GM06990 (cell line): Measurements from ENCODE around the gene UBASH3A.

ENCODE experiments used
- DNase-seq: peaks from one replicate; pipeline ENCODE4 v3.0.0-alpha.2; 2011; ENCODE audit not compliant: insufficient read length; ENCODE audit errors: extremely low read depth
- H3K27me3 ChIP-seq: replicated peaks from 2 replicates; pipeline ENCODE4 v1.6.0; 2011; ENCODE audit warnings: low read length; ENCODE audit not compliant: control insufficient read depth, insufficient read depth
- H3K36me3 ChIP-seq: 2 replicates; pipeline ENCODE4 v1.5.1; 2011; ENCODE audit warnings: low read length; ENCODE audit not compliant: control insufficient read depth, insufficient read depth
- H3K4me3 ChIP-seq: replicated peaks from 2 replicates; pipeline ENCODE4 v1.5.1; 2011; ENCODE audit warnings: low read depth, mild to moderate bottlenecking, control low read depth, low read length
- CTCF ChIP-seq: IDR thresholded peaks from 2 replicates; pipeline ENCODE4 v1.5.1; 2011; ENCODE audit warnings: low read length, control low read depth, mild to moderate bottlenecking, inconsistent platforms; ENCODE audit not compliant: insufficient read depth, poor library complexity, severe bottlenecking

Gene UBASH3A

GRCh38 chr21:42373196-42373907 is 30.4 kb upstream of the UBASH3A start:
- no peak for TF ChIP-seq CTCF
- Histone ChIP-seq H3K4me3 (no peak overlapping the region), H3K36me3 (no peaks in the 10 kb centered on the region), H3K27me3 (no peaks in the 10 kb centered on the region)
- DNase-seq, result no peak

DNA sequence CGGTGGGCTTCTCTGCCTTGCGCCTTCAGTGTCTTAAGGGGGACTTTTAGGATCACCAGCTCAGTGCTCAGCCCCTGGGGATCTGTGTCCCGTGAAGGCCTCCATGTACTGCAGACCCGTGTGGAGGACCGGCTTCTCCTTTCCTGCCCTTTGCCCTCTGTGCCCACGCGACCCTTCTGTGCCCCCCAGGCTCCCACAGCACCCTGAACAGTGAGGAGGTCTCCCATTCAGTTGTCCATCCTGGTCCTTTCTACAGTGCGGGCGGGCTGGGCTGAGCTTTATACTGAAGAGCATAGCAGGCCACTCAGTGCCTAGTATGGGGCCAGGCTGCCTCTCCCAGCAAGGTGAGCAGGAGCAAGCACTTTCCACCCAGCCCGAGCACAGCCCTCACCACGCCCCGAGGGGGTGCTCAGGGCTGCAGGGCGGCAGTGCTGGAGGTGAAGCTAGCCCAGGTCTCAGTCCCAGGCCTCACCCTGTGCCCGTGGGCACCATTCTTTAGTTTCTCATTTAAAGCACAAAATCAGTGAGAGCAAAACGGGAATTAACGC is 29.7 kb upstream of the UBASH3A start:
- H3K36me3 ChIP-seq, result no peaks in the 10 kb centered on the region
- H3K4me3 ChIP-seq, result no peak overlapping the region
- no peak for TF ChIP-seq CTCF
- no peaks in the 10 kb centered on the region for H3K27me3 ChIP-seq
- no peak for DNase-seq

DNA sequence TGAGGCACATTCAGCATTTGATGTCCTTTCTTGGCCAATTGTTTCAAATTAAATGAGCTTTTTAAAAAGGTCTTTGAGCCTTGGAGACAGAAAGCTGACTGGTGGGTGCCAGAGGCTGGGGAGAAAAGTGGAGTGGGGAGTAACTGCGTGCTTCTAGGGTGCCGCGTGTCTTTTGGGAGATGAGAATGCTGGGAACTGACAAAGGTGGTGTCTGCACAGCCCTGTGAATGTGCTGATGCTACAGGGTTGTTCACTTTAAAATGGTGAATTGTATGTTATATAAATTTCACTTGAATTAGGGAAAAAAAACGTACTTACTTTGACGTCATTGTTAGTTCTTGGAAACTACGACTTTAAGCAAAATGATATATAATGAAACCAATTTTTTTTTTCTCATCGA is 29.2 kb upstream of the UBASH3A start:
- Histone ChIP-seq H3K27me3 (no peaks in the 10 kb centered on the region), H3K4me3 (no peak overlapping the region), H3K36me3 (no peaks in the 10 kb centered on the region)
- DNase-seq, result no peak
- TF ChIP-seq CTCF, result no peak

DNA sequence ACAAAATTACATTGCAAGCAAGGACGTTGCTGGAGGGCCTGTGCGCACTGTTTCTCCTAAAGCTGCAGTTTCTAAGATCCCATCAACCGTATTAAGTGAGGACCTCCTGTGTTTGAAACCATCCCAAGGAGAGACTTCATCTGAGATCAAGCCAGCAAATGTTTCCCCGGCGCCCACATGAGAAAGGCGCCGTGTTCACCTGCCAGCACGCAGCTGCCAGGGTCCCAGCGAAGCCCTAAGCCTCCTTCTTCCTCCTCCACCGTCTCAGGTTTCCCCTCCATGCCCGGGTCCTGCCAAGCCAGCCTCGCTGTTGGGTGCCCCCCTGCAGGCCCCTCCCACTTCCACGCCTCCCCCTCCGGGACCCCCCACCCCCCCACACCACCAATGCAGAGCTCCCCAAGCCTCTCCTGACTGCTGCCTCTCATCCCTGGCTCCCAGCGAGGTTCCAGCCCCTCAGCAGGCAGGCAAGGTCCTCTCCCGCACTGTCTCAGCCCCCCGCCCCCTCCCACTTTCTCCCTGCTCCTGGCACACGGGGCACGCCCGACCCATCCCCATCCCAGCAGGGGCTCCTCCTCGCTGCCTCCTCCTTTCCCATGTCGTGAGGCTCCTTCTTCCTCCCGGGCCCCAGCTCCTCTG is 28.7 kb upstream of the UBASH3A start:
- Histone ChIP-seq H3K4me3 (no peak overlapping the region), H3K27me3 (no peaks in the 10 kb centered on the region), H3K36me3 (no peaks in the 10 kb centered on the region)
- no peak for TF ChIP-seq CTCF
- no peak for DNase-seq

GRCh38 chr21:42375506-42375905 is 28.2 kb upstream of the UBASH3A start:
- Histone ChIP-seq H3K4me3 (no peak overlapping the region), H3K36me3 (no peaks in the 10 kb centered on the region), H3K27me3 (no peaks in the 10 kb centered on the region)
- no peak for TF ChIP-seq CTCF
- no peak for DNase-seq
